Measurements from ENCODE around the gene ZCCHC24. TPM values are rescaled to one million over a fixed set of nuclear protein-coding genes. Genes with fewer than 3 reads are reported as not detected.

ZCCHC24 gene
- total RNA-seq, 1 donor from 2014 or later: 5.9 TPM

GRCh38 chr10:79492256-79492655 lies 46.8 kb upstream of the ZCCHC24 start:
- no peak overlapping the region for H3K4me2 ChIP-seq

DNA sequence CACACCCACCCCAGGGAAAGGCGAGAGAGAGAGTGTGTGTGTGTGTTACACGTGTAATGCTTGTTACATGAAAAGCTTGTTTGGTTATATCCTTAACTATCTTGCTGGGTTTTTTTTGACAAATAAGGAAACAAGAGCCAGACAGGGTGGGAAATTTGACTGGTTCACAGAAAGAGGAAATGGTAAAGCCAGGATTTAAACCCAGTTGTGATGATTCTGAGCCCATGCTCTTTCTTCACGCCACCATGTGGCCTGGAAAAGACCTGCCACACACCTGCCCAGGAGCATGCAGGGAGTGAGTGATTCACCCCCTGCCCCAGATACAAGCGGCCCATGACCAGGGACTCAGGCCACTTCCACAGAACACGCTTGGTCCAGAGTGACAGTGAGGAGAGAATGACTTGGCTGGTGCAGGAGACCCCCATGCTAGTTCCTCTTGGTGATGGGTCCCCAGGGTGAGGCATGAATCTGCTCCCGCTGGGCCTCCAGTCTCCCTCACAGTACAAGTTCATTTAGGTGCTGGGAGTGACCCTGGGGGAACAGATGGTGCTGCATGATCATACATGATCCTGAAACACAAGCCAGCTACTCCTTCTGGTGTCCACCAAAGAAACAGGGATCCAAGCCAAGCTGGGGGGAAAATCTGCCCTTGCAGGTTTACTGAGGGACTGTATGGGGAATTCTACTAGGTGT lies 45.9 kb upstream of the ZCCHC24 start:
- Histone ChIP-seq H3K4me1 (peaks cover 9% of the 10 kb centered on the region), H3K27me3 (no peaks in the 10 kb centered on the region), H3K9ac (no peak overlapping the region), H3K4me2 (no peak overlapping the region), H2AFZ (replicated peaks) (no peak overlapping the region), H3K36me3 (no peaks in the 10 kb centered on the region), H3K9me3 (ENCODE audit: low read depth) (no peaks in the 10 kb centered on the region), H3K27ac (no peak overlapping the region), H3F3A (ENCODE audit: low read depth) (no peaks in the 10 kb centered on the region), H4K20me1 (ENCODE audit: low read depth) (no peaks in the 10 kb centered on the region), H3K4me3 (no peak overlapping the region), H3K79me2 (ENCODE audit: low read depth) (no peaks in the 10 kb centered on the region)
- H3K4me3 Mint-ChIP-seq: no peak overlapping the region
- DNase-seq (ENCODE audit: low spot score): no peak
- H3K36me3 Mint-ChIP-seq: no peaks in the 10 kb centered on the region
- TF ChIP-seq EZH2phosphoT487 (IDR thresholded peaks at IDR 0.05): no peak
- TF ChIP-seq, protein P1, sequence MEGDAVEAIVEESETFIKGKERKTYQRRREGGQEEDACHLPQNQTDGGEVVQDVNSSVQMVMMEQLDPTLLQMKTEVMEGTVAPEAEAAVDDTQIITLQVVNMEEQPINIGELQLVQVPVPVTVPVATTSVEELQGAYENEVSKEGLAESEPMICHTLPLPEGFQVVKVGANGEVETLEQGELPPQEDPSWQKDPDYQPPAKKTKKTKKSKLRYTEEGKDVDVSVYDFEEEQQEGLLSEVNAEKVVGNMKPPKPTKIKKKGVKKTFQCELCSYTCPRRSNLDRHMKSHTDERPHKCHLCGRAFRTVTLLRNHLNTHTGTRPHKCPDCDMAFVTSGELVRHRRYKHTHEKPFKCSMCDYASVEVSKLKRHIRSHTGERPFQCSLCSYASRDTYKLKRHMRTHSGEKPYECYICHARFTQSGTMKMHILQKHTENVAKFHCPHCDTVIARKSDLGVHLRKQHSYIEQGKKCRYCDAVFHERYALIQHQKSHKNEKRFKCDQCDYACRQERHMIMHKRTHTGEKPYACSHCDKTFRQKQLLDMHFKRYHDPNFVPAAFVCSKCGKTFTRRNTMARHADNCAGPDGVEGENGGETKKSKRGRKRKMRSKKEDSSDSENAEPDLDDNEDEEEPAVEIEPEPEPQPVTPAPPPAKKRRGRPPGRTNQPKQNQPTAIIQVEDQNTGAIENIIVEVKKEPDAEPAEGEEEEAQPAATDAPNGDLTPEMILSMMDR (IDR thresholded peaks at IDR 0.05): no peak
- no peak for TF ChIP-seq EZH2 (IDR thresholded peaks at IDR 0.05)
- H3K27ac Mint-ChIP-seq: peak overlapping the region; percentile 38
- H3K9me3 Mint-ChIP-seq: peaks cover 4% of the 10 kb centered on the region
- H3K4me1 Mint-ChIP-seq: peaks cover 23% of the 10 kb centered on the region
- peaks cover 10% of the 10 kb centered on the region for H3K27me3 Mint-ChIP-seq (ENCODE audit: insufficient read depth, low read depth)

More at GRCh38 chr10:79492256-79492655, 46.8 kb upstream of the ZCCHC24 start:
- H3K36me3 Mint-ChIP-seq: no peaks in the 10 kb centered on the region
- Histone ChIP-seq H2AFZ (replicated peaks) (no peak overlapping the region), H3K4me3 (no peak overlapping the region), H3K36me3 (no peaks in the 10 kb centered on the region), H3K27ac (no peak overlapping the region), H3K79me2 (ENCODE audit: low read depth) (no peaks in the 10 kb centered on the region), H3K27me3 (no peaks in the 10 kb centered on the region), H3K4me1 (peaks cover 9% of the 10 kb centered on the region), H4K20me1 (ENCODE audit: low read depth) (no peaks in the 10 kb centered on the region), H3K9ac (no peak overlapping the region), H3K9me3 (ENCODE audit: low read depth) (no peaks in the 10 kb centered on the region), H3F3A (ENCODE audit: low read depth) (no peaks in the 10 kb centered on the region)
- TF ChIP-seq, protein P1 (IDR thresholded peaks at IDR 0.05): no peak
- TF ChIP-seq EZH2 (IDR thresholded peaks at IDR 0.05) (no peak), EZH2phosphoT487 (IDR thresholded peaks at IDR 0.05) (no peak)
- no peak overlapping the region for H3K27ac Mint-ChIP-seq
- H3K27me3 Mint-ChIP-seq (ENCODE audit: insufficient read depth, low read depth): peaks cover 11% of the 10 kb centered on the region
- H3K4me1 Mint-ChIP-seq: peaks cover 17% of the 10 kb centered on the region
- H3K9me3 Mint-ChIP-seq: peaks cover 4% of the 10 kb centered on the region
- no peak overlapping the region for H3K4me3 Mint-ChIP-seq
- no peak for DNase-seq (ENCODE audit: low spot score)

DNA sequence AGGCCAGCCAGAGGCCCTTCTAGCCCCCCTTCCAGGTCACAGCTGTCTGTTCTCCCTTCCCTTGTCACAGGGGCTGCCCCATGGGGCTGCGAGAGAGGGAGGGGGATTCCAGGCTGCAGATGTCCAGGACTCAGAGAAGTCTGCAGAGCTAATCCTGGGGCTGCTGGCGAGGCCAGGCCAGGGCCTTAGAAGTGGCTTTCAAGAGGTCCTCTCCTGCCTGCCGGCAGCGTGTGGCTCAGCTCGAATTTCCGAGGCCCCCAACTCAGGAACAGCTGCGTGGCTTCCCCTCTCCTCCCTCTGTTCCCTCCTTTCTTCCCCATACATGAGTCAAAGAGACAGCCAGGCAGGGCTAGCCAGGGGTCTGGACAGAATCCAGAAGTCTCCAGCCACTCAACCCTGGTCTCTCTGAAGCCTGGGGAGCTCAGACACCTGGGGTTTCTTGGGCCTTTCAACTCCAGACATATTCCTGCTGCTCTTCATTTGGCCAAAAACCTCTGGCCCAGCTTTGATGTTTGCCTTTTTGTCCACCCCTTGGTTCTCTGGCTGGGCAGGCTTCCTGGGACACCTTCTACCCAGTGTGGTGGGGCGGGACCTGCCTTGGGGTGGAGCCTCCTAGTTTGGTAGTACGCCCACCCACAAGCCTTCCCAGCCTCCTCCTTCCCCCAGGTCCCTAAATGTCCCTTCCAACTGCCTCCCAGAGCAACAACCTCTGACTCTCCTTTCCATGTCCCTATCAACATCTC lies 45.1 kb upstream of the ZCCHC24 start:
- H3K4me2 ChIP-seq: no peak overlapping the region
- no peak for TF ChIP-seq EZH2phosphoT487 (IDR thresholded peaks at IDR 0.05)
- TF ChIP-seq, protein P1 (IDR thresholded peaks at IDR 0.05): no peak
- no peak for TF ChIP-seq EZH2 (IDR thresholded peaks at IDR 0.05)
- Mint-ChIP-seq H3K27me3 (ENCODE audit: insufficient read depth, low read depth) (peaks cover 8% of the 10 kb centered on the region), H3K4me1 (peaks cover 23% of the 10 kb centered on the region), H3K4me3 (no peak overlapping the region), H3K27ac (peak overlapping the region; percentile 38), H3K9me3 (no peaks in the 10 kb centered on the region), H3K36me3 (no peaks in the 10 kb centered on the region)
- H2AFZ ChIP-seq (replicated peaks): peak overlapping the region; percentile 18
- H3F3A ChIP-seq (ENCODE audit: low read depth): no peaks in the 10 kb centered on the region
- no peaks in the 10 kb centered on the region for H3K27me3 ChIP-seq
- no peaks in the 10 kb centered on the region for H3K36me3 ChIP-seq
- DNase-seq (ENCODE audit: low spot score): no peak
- no peaks in the 10 kb centered on the region for H3K79me2 ChIP-seq (ENCODE audit: low read depth)
- H3K27ac ChIP-seq: no peak overlapping the region
- no peaks in the 10 kb centered on the region for H3K9me3 ChIP-seq (ENCODE audit: low read depth)
- H3K9ac ChIP-seq: no peak overlapping the region
- no peak overlapping the region for H3K4me3 ChIP-seq
- no peaks in the 10 kb centered on the region for H4K20me1 ChIP-seq (ENCODE audit: low read depth)
- peaks cover 9% of the 10 kb centered on the region for H3K4me1 ChIP-seq
